SK-N-MC (cell line): ENCODE results near the gene DDX43.

Source experiments
- EZH2 ChIP-seq: fragments of 200-600 bp; sonication (generic); IDR thresholded peaks from one replicate; pipeline ENCODE4 v1.6.1; 2017; ENCODE audit warnings: antibody characterized with exemption
- FOXP2 ChIP-seq: optimal IDR thresholded peaks from 2 replicates; pipeline ENCODE3; 2011; ENCODE audit warnings: mild to moderate bottlenecking, moderate library complexity; ENCODE audit not compliant: insufficient read depth; ENCODE audit errors: extremely low read length, control extremely low read depth
- POLR2AphosphoS5 ChIP-seq: IDR thresholded peaks from 2 replicates; pipeline ENCODE4 v1.6.1; 2012; ENCODE audit warnings: mild to moderate bottlenecking, low read depth, low read length, borderline replicate concordance

GRCh38 chr6:73394577-73395354 lies at the start of gene DDX43:
- TF ChIP-seq EZH2 (no peak), POLR2AphosphoS5 (no peak), FOXP2 (no peak)
